ENCODE measurements around the gene SLC12A7.

GRCh38 chr5:1020452-1020961 is 91.4 kb downstream of the SLC12A7 start:
- TF ChIP-seq CTCF (IDR thresholded peaks at IDR 0.05) (no peak), POLR2AphosphoS5 (IDR thresholded peaks at IDR 0.05) (no peak)
